GM23338 (cell line): Measurements from ENCODE around the gene TNIP3. TPM values are rescaled to one million over a fixed set of nuclear protein-coding genes. Genes with fewer than 3 reads are reported as not detected.
A peak's percentile ranks its signal among the peaks of the same experiment; 100 is the strongest.

Source experiments
- ATAC-seq: fragments of 200-7000 bp; cut with Tn5 transposase; 3 replicates; pipeline ENCODE4 v1.9.1; 2020
- DNase-seq: peaks from one replicate; pipeline ENCODE4 v3.0.0-alpha.2; 2015; ENCODE audit warnings: low spot score
- H2AFZ ChIP-seq: fragments of 200-600 bp; sonication (generic); 2 replicates; pipeline ENCODE4 v1.8.0; 2016; ENCODE audit warnings: antibody characterized with exemption, mild to moderate bottlenecking, moderate library complexity
- H3F3A ChIP-seq: fragments of 200-600 bp; sonication (generic); replicated peaks from 2 replicates; pipeline ENCODE4 v1.8.0; 2017; ENCODE audit warnings: antibody characterized with exemption, mixed run types, low read depth
- H3K27ac ChIP-seq: fragments of 200-600 bp; sonication (generic); 2 replicates; pipeline ENCODE4 v1.6.1; 2016; ENCODE audit warnings: low read depth
- H3K27me3 ChIP-seq: fragments of 200-600 bp; sonication (generic); 2 replicates; pipeline ENCODE4 v1.8.0; 2016; ENCODE audit warnings: mild to moderate bottlenecking, mixed run types, moderate library complexity; ENCODE audit not compliant: insufficient read depth
- H3K36me3 ChIP-seq: fragments of 200-600 bp; sonication (generic); 2 replicates; pipeline ENCODE4 v1.8.0; 2016; ENCODE audit warnings: mild to moderate bottlenecking; ENCODE audit not compliant: insufficient read depth
- H3K4me1 ChIP-seq: fragments of 200-600 bp; sonication (generic); 2 replicates; pipeline ENCODE4 v1.8.0; 2016; ENCODE audit warnings: mild to moderate bottlenecking, moderate library complexity; ENCODE audit not compliant: insufficient read depth
- H3K4me2 ChIP-seq: fragments of 200-600 bp; sonication (generic); 2 replicates; pipeline ENCODE4 v1.7.1; 2017; ENCODE audit warnings: mixed run types
- H3K4me3 ChIP-seq: fragments of 200-600 bp; sonication (generic); 2 replicates; pipeline ENCODE4 v1.6.1; 2016; ENCODE audit warnings: mixed run types
- H3K79me2 ChIP-seq: fragments of 200-600 bp; sonication (generic); replicated peaks from 2 replicates; pipeline ENCODE4 v1.8.0; 2017; ENCODE audit warnings: mild to moderate bottlenecking; ENCODE audit not compliant: insufficient read depth
- H3K9me2 ChIP-seq: fragments of 200-600 bp; sonication (generic); 2 replicates; pipeline ENCODE4 v1.8.0; 2017; ENCODE audit not compliant: insufficient read depth
- H4K20me1 ChIP-seq: fragments of 200-600 bp; sonication (generic); replicated peaks from 2 replicates; pipeline ENCODE4 v1.8.0; 2017; ENCODE audit warnings: mild to moderate bottlenecking; ENCODE audit not compliant: insufficient read depth
- H3K27ac Mint-ChIP-seq: 2 replicates; pipeline ENCODE4 v1.8.0; 2020; ENCODE audit warnings: inconsistent platforms, mild to moderate bottlenecking, moderate library complexity, mixed read lengths
- H3K27me3 Mint-ChIP-seq: 3 replicates; pipeline ENCODE4 v1.8.0; 2022; ENCODE audit warnings: low read depth, mild to moderate bottlenecking, moderate library complexity, mixed read lengths, inconsistent platforms; ENCODE audit not compliant: insufficient read depth, poor library complexity
- H3K36me3 Mint-ChIP-seq: 3 replicates; pipeline ENCODE4 v1.8.0; 2021; ENCODE audit warnings: low read depth, mild to moderate bottlenecking, inconsistent platforms, moderate library complexity, mixed read lengths
- H3K4me1 Mint-ChIP-seq: 3 replicates; pipeline ENCODE4 v1.8.0; 2020; ENCODE audit warnings: mild to moderate bottlenecking, inconsistent platforms, mixed read lengths
- H3K4me3 Mint-ChIP-seq: 3 replicates; pipeline ENCODE4 v1.8.0; 2021; ENCODE audit warnings: moderate library complexity, mild to moderate bottlenecking, inconsistent platforms, mixed read lengths
- H3K9me3 Mint-ChIP-seq: 3 replicates; pipeline ENCODE4 v1.8.0; 2020; ENCODE audit warnings: moderate library complexity, mild to moderate bottlenecking, inconsistent platforms, mixed read lengths
- CREB1 ChIP-seq: fragments of 250-450 bp; sonication (Bioruptor Pico); IDR thresholded peaks from 2 replicates; pipeline ENCODE4 v1.5.0; 2020; ENCODE audit warnings: low read depth, mild to moderate bottlenecking, moderate library complexity
- CTCF ChIP-seq, 2 experiments: fragments of 200-600 bp in 1 of 2; sonication (generic) in 1 of 2; conservative IDR thresholded peaks; 2 replicates each; pipeline versions ENCODE4 v1.5.1 to v1.6.1; 2016 to 2017; ENCODE audit warnings: antibody characterized with exemption in 2 of 2, low read depth in 2 of 2, mild to moderate bottlenecking in 2 of 2, moderate library complexity in 1 of 2
- EZH2phosphoT487 ChIP-seq: fragments of 200-600 bp; sonication (generic); IDR thresholded peaks from one replicate; pipeline ENCODE4 v1.8.1; 2018; ENCODE audit warnings: antibody characterized with exemption; ENCODE audit not compliant: unreplicated experiment
- NANOG ChIP-seq: IDR thresholded peaks from 2 replicates; pipeline ENCODE4 v1.6.1; 2016; ENCODE audit warnings: antibody characterized with exemption, borderline replicate concordance
- ZNF114 ChIP-seq: fragments of 250-450 bp; sonication (Bioruptor Pico); IDR thresholded peaks from 2 replicates; pipeline ENCODE4 v1.5.0; 2020; ENCODE audit warnings: mild to moderate bottlenecking, moderate library complexity
- polyA plus RNA-seq: library from polyadenylated mRNA; unstranded; fragments of >200 nt; fragmentation: Nextera tagmentation; extraction: Ambion mirVana; gene quantifications from 2 replicates; pipeline ENCODE4 v1.2.1, GENCODE V29; 2016
- total RNA-seq: library from RNA; depleted of rRNA; stranded (reverse); fragments of >200 nt; shearing (Covaris generic); gene quantifications from 2 replicates; pipeline ENCODE4 v1.2.3, GENCODE V29; 2014
- TF ChIP-seq, protein P1 (sequence below): fragments of 250-450 bp; sonication (Bioruptor Pico); IDR thresholded peaks from 2 replicates; pipeline ENCODE4 v1.5.0; 2020; ENCODE audit warnings: mild to moderate bottlenecking, moderate library complexity

Gene TNIP3
- total and polyA plus RNA-seq, 2 experiments from 2014 or later = not detected

GRCh38 chr4:121200795-121201472 lies 36.8 kb upstream of the TNIP3 start (continued):
- TF ChIP-seq, protein P1, sequence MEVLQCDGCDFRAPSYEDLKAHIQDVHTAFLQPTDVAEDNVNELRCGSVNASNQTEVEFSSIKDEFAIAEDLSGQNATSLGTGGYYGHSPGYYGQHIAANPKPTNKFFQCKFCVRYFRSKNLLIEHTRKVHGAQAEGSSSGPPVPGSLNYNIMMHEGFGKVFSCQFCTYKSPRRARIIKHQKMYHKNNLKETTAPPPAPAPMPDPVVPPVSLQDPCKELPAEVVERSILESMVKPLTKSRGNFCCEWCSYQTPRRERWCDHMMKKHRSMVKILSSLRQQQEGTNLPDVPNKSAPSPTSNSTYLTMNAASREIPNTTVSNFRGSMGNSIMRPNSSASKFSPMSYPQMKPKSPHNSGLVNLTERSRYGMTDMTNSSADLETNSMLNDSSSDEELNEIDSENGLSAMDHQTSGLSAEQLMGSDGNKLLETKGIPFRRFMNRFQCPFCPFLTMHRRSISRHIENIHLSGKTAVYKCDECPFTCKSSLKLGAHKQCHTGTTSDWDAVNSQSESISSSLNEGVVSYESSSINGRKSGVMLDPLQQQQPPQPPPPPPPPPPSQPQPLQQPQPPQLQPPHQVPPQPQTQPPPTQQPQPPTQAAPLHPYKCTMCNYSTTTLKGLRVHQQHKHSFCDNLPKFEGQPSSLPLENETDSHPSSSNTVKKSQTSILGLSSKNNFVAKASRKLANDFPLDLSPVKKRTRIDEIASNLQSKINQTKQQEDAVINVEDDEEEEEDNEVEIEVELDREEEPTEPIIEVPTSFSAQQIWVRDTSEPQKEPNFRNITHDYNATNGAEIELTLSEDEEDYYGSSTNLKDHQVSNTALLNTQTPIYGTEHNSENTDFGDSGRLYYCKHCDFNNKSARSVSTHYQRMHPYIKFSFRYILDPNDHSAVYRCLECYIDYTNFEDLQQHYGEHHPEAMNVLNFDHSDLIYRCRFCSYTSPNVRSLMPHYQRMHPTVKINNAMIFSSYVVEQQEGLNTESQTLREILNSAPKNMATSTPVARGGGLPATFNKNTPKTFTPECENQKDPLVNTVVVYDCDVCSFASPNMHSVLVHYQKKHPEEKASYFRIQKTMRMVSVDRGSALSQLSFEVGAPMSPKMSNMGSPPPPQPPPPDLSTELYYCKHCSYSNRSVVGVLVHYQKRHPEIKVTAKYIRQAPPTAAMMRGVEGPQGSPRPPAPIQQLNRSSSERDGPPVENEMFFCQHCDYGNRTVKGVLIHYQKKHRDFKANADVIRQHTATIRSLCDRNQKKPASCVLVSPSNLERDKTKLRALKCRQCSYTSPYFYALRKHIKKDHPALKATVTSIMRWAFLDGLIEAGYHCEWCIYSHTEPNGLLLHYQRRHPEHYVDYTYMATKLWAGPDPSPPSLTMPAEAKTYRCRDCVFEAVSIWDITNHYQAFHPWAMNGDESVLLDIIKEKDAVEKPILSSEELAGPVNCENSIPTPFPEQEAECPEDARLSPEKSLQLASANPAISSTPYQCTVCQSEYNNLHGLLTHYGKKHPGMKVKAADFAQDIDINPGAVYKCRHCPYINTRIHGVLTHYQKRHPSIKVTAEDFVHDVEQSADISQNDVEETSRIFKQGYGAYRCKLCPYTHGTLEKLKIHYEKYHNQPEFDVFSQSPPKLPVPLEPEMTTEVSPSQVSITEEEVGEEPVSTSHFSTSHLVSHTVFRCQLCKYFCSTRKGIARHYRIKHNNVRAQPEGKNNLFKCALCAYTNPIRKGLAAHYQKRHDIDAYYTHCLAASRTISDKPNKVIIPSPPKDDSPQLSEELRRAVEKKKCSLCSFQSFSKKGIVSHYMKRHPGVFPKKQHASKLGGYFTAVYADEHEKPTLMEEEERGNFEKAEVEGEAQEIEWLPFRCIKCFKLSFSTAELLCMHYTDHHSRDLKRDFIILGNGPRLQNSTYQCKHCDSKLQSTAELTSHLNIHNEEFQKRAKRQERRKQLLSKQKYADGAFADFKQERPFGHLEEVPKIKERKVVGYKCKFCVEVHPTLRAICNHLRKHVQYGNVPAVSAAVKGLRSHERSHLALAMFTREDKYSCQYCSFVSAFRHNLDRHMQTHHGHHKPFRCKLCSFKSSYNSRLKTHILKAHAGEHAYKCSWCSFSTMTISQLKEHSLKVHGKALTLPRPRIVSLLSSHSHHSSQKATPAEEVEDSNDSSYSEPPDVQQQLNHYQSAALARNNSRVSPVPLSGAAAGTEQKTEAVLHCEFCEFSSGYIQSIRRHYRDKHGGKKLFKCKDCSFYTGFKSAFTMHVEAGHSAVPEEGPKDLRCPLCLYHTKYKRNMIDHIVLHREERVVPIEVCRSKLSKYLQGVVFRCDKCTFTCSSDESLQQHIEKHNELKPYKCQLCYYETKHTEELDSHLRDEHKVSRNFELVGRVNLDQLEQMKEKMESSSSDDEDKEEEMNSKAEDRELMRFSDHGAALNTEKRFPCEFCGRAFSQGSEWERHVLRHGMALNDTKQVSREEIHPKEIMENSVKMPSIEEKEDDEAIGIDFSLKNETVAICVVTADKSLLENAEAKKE (CRISPR knock-in tag) = no peak
- TF ChIP-seq ZNF114 (no peak), EZH2phosphoT487 (no peak), CREB1 (CRISPR knock-in tag) (no peak)

- Histone ChIP-seq H3K4me3 (no peak overlapping the region), H4K20me1 (no peaks in the 10 kb centered on the region), H3K27me3 (no peaks in the 10 kb centered on the region), H3K36me3 (no peaks in the 10 kb centered on the region), H2AFZ (no peak overlapping the region), H3F3A (no peaks in the 10 kb centered on the region), H3K27ac (no peak overlapping the region), H3K9me2 (no peaks in the 10 kb centered on the region), H3K4me1 (no peaks in the 10 kb centered on the region; the same call in 1 of the 2 replicates), H3K79me2 (no peaks in the 10 kb centered on the region), H3K4me2 (no peak overlapping the region)
- Mint-ChIP-seq H3K27me3 (no peaks in the 10 kb centered on the region), H3K4me3 (no peak overlapping the region), H3K9me3 (no peaks in the 10 kb centered on the region), H3K27ac (no peak overlapping the region), H3K4me1 (no peaks in the 10 kb centered on the region), H3K36me3 (no peaks in the 10 kb centered on the region)
- ATAC-seq (no peak), DNase-seq (no peak)
- no peak for TF ChIP-seq NANOG
- peak in 1 of 2 experiments; percentile 32; a peak in 2 of 4 replicates for TF ChIP-seq CTCF (conservative IDR thresholded peaks at IDR 0.05; ENCODE audit: low read depth in 2 of 2)
These were observed 35.8 kb upstream of the TNIP3 start for GRCh38 chr4:121199742-121200561.
